ENCODE measurements around the gene SLC12A6. TPM values are rescaled to one million over a fixed set of nuclear protein-coding genes. Genes with fewer than 3 reads are reported as not detected.
"Not testable (repeated sequence)": the region's sequence is repeated elsewhere in the genome, so short reads cannot be mapped to it uniquely, and the experiment has no call there.

SLC12A6 gene
- total RNA-seq, 1 donor from 2014 or later = 18.4 TPM

DNA sequence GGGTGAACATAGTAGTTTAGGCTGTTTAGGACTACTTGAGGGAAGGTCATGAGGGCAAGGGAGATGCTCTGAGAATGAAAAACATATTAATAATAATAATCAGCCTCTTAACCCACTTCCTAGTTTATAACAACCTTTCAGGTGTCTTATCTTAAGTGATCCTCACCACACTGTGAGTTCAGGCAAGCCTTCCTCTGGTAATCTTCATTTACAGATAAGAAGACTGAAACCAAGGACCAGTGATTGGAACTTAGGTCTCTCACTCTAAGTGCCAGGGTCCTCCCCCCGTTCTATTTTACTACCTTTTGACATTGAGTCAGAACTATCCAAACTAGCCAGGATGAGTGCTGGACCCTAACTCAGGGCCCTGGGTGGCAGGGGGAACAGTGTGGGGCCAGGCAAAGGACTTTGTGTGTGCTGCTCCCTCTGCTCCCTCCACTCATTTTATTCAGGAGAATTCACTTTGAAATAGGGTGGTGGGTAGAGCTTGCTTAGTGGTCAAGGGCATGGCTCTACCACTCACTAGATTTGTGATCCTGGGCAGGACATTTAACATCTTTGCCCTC is 11.2 kb upstream of the SLC12A6 start:
- no peaks in the 10 kb centered on the region for H3K27me3 Mint-ChIP-seq
- DNase-seq = no peak
- H3K9me3 Mint-ChIP-seq = no peaks in the 10 kb centered on the region
- H3K4me3 Mint-ChIP-seq = no peak overlapping the region
- peaks cover 6% of the 10 kb centered on the region for H3K36me3 Mint-ChIP-seq (ENCODE audit: low read depth)
- intact Hi-C loops (cut with micrococcal nuclease) = no loop called here
- peaks cover 3% of the 10 kb centered on the region for H3K4me1 Mint-ChIP-seq
- H3K27ac Mint-ChIP-seq = no peak overlapping the region

DNA sequence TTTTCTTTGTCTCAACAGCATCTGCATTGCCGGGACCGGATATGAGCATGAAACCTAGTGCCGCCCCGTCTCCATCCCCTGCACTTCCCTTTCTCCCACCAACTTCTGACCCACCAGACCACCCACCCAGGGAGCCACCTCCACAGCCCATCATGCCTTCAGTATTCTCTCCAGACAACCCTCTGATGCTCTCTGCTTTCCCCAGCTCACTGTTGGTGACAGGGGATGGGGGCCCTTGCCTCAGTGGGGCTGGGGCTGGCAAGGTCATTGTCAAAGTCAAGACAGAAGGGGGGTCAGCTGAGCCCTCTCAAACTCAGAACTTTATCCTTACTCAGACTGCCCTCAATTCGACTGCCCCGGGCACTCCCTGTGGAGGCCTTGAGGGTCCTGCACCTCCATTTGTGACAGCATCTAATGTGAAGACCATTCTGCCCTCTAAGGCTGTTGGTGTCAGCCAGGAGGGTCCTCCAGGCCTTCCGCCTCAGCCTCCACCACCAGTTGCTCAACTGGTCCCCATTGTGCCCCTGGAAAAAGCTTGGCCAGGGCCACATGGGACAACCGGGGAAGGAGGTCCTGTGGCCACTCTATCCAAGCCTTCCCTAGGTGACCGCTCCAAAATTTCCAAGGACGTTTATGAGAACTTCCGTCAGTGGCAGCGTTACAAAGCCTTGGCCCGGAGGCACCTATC is 10.5 kb upstream of the SLC12A6 start:
- no peak for DNase-seq
- H3K27ac Mint-ChIP-seq = no peak overlapping the region

DNA sequence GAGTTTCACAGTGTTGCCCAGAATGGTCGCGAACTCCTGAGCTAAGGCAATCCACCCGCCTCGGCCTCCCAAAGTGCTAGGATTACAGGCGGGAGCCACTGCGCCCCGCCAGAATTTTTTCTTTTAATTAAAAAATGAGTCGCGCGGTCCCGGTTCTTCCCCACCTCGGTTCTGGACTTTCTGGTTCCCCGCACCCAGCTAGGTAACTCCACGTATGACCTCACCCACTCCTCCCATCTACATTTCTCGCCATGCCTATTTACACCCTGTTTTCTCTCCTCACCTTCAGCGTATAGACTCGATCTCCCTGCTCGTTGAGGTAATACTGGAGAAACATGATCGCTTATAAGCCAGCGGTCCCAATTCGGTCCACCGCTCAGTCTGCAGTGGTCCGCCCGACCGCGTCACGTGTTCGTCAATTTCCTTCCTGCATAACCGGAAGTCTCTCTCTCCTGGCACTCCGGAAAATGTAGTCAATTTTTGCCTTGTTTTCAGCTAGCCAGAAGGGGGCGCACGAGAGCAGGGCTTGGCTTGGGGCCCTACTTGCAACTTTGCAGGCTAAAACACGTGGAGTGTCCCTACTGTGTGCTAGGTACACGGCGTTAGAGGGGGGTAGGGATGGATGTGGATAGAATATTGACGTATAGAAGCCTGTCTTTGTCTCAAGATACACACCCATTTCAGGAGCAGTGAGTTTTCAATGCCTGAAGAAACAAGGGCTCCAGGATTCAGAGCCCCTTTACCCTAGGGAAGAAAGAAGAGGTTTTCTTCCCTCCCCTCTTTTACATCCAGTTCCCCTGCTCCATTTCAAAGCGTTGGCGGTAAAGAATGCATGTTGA is 5.4 kb upstream of the SLC12A6 start, which contains the start of the genes NOP10 and NUTM1:
Gene NOP10, minus strand, starts transcription at position 400 of the 839 bp plus-strand sequence. Its CDS starts 63 bp downstream, at position 337.
Gene NUTM1, plus strand, starts transcription at position 579 of the 839 bp plus-strand sequence. CDS start 382 bp downstream, outside the sequence.
- Mint-ChIP-seq H3K4me1 (peaks cover 16% of the 10 kb centered on the region), H3K4me3 (no peak within 1 kb of the TSS), H3K27me3 (no peaks in the 10 kb centered on the region), H3K27ac (peak within 1 kb of the TSS; percentile 64), H3K9me3 (peaks cover 4% of the 10 kb centered on the region), H3K36me3 (ENCODE audit: low read depth) (peaks cover 30% of the 10 kb centered on the region)
- intact Hi-C loops (cut with micrococcal nuclease) = loop anchor here (1.0 kb wide), 1 partner anchor 24 kb away; the partner anchor contains the start of gene LPCAT4
- peak; percentile 98 for DNase-seq

More for the DNA sequence above, 10.5 kb upstream of the SLC12A6 start:
- peaks cover 2% of the 10 kb centered on the region for H3K36me3 Mint-ChIP-seq (ENCODE audit: low read depth)
- H3K4me1 Mint-ChIP-seq = peaks cover 3% of the 10 kb centered on the region
- no peak overlapping the region for H3K4me3 Mint-ChIP-seq
- intact Hi-C loops (cut with micrococcal nuclease) = no loop called here
- no peaks in the 10 kb centered on the region for H3K27me3 Mint-ChIP-seq
- H3K9me3 Mint-ChIP-seq = no peaks in the 10 kb centered on the region

DNA sequence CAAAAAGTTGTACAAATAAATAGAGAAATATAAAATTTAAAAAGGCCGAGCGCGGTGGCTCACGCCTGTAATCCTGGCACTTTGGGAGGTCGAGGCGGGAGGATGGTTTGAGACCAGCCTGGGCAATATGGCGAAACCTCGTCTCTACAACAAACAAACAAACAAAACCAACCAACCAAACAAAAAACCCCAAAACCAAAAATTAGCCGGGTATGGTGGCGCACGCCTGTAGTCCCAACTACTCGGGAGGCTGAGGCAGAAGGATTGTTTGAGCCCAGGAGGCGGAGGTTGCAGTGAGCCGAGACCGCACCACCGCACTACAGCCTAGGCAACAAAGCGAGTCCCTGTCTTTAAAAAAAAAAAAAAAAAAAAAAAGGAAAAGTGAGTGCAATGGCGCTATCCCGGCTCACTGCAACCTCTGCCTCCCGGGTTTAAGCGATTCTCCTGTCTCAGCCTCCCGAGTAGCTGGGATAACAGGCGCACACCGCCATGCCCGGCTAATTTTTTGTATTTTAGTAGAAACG is 4.7 kb upstream of the SLC12A6 start:
- H3K27me3 Mint-ChIP-seq; H3K9me3 Mint-ChIP-seq; H3K4me3 Mint-ChIP-seq; intact Hi-C loops (cut with micrococcal nuclease): not testable (repeated sequence)
- Mint-ChIP-seq H3K27ac (peak overlapping the region; percentile 64), H3K36me3 (ENCODE audit: low read depth) (peaks cover 30% of the 10 kb centered on the region), H3K4me1 (peaks cover 17% of the 10 kb centered on the region)
- peak; percentile 78 for DNase-seq

DNA sequence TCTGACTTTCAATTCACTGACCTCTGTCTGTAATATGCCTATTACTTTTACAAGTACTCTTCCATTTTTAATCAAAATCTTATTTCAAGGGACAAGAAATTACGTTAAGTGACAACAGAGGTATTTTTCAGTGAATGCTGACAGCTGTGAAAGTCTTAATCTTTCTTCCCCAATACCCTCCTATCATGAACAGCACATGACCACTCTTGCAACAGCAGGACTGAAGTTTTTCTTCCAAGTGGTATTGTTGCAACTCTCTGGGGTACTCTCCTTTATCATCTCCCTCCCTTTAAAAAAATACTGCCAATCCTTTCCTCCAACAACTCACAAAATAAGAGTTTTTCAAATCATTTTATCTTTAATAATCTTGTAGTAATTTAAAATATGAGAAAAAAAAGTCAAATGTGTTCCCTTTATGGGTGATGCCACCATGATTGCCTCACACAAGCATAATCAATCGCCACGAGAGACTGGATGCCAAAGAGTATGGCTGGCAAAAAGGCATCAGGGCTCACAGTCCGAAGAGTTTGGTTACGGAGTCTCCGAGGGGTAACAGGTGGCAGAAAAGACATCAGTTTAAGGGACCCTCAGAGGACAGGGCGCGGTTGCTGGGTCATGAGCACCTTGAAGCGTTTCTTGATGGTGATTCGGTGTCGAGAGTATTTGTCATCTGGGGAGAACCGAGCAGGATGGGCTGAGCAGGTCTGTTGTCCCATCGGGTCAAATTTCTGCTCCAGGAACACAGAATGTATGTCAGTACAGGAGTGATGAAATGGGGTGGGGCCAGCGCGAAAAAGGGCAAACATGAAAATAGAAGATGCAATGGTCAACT is 4.0 kb upstream of the SLC12A6 start:
- H3K4me3 Mint-ChIP-seq = no peak overlapping the region
- H3K27me3 Mint-ChIP-seq = no peaks in the 10 kb centered on the region
- H3K4me1 Mint-ChIP-seq = peaks cover 23% of the 10 kb centered on the region
- H3K27ac Mint-ChIP-seq = peak overlapping the region; percentile 64
- intact Hi-C loops (cut with micrococcal nuclease) = no loop called here
- peak; percentile 63 for DNase-seq
- H3K36me3 Mint-ChIP-seq (ENCODE audit: low read depth) = peaks cover 32% of the 10 kb centered on the region
- H3K9me3 Mint-ChIP-seq = peaks cover 4% of the 10 kb centered on the region

DNA sequence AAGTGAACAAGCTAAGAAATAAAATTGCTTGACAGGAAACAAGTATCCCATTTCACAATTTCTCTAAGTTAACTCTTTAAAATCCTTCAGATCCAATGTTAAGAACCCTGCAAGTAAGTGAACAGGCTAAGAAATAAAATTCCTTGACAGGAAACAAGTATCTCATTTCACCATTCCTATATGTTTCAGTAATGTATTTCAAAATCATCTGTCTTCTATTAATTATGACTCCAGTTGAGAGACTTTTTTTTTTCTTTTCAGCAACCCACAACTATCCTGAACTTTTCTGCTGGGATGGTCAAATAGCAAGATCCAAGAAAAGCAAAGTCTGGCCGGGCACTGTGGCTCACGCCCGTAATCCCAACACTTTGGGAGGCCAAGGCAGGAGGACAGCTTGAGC is 2.4 kb upstream of the SLC12A6 start:
- Mint-ChIP-seq H3K4me3 (peak overlapping the region; percentile 19), H3K27me3 (no peaks in the 10 kb centered on the region), H3K27ac (peak overlapping the region; percentile 10), H3K4me1 (peaks cover 34% of the 10 kb centered on the region), H3K36me3 (ENCODE audit: low read depth) (peaks cover 32% of the 10 kb centered on the region), H3K9me3 (peaks cover 4% of the 10 kb centered on the region)
- intact Hi-C loops (cut with micrococcal nuclease) = loop anchor here (10.0 kb wide), 1 partner anchor 95 kb away; the partner anchor contains the start of gene GOLGA8A
- DNase-seq = no peak

DNA sequence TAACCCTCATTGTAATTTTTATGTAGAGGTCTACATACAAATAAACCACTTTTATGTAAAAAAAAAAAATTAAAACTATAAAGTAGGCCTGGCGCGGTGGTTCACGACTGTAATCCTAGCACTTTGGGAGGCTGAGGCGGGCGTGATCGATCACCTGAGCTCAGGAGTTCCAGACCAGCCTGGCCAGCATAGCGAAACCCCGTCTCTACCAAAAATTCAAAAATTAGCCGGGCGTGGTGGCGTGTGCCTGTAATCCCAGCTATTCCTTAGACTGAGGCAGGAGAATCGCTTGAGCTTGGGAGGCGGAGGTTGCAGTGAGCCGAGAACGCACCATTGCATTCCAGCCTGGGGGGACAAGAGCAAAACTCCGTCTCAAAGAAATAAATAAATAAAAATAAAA is 766 bp upstream of the SLC12A6 start:
- Mint-ChIP-seq H3K4me1 (peaks cover 41% of the 10 kb centered on the region), H3K27ac (no peak overlapping the region), H3K27me3 (no peaks in the 10 kb centered on the region), H3K36me3 (ENCODE audit: low read depth) (peaks cover 32% of the 10 kb centered on the region), H3K4me3 (peak overlapping the region; percentile 97), H3K9me3 (peaks cover 4% of the 10 kb centered on the region)
- no peak for DNase-seq
- intact Hi-C loops (cut with micrococcal nuclease) = loop anchor here (10.0 kb wide), 1 partner anchor 96 kb away; the partner anchor contains the start of gene GOLGA8A

DNA sequence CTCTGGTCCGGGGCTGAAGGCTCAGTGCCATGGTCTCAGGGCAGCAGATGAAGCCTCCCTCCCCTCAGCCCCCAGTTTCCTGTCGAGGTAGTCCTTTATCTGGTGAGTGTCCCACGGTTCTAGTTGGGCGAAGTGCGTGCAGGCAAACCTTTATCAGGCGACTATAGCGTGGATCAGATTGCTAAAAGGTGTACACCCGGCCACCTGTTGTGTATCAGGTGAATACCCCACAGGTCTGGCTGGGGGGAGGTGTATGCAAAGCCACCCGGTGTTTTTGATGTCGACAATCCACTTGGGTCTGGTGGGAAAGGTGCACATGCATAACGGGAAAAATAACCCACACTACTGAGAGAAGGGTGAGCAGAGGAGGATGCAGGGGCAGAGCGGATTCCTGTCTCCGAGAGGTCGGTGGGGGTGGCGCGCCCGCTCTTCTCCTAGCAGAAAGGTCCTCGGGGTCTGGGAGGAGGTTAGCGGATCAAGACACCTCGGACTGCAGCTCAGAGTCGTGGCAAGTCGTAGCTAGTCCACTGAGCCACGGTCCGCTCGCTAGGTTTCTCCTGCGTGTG is 507 bp downstream of the SLC12A6 start:
- Mint-ChIP-seq H3K4me3 (peak overlapping the region; percentile 97), H3K9me3 (peaks cover 4% of the 10 kb centered on the region), H3K27ac (peak overlapping the region; percentile 94), H3K4me1 (peaks cover 49% of the 10 kb centered on the region), H3K36me3 (ENCODE audit: low read depth) (peaks cover 32% of the 10 kb centered on the region), H3K27me3 (no peaks in the 10 kb centered on the region)
- intact Hi-C loops (cut with micrococcal nuclease) = loop anchor here (10.0 kb wide), 1 partner anchor 98 kb away; the partner anchor contains the start of gene GOLGA8A
- no peak for DNase-seq

DNA sequence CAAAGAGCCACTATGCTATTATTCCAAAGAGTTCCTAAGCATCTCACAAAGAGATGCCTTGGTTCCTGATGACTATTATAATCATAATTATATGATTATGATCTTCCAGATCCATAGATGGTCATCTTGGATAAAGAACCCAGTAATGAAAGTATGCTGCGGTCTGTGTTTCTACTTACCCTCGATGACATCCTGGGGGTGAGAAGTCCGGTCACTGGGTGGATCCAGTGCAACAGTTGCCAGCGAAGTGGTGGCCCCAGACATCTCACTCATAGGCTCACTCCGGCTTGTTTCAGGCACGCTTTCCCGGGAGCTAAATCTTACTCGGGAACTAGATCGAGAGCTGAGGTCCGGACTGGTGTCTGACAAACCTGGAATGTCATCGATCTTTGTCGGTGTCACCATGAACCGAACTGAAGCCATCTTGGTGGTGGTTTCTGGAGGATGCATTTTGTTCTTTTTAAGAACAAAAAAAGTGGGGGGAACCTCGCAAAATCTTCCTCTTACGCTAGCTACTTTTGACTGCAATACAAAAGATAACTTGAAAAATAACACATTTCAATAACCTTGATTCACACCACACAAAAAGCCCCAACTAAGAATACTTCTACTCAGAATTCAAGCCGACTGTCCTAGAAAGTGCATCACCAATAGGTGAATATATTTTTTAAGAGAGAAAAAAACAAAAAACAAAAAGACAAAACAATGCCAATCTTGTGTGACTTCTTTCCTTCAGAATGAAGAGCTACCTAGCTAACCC is 1.2 kb downstream of the SLC12A6 start:
- H3K4me1 Mint-ChIP-seq = peaks cover 48% of the 10 kb centered on the region
- no peaks in the 10 kb centered on the region for H3K9me3 Mint-ChIP-seq
- intact Hi-C loops (cut with micrococcal nuclease) = loop anchor here (10.0 kb wide), 1 partner anchor 98 kb away; the partner anchor contains the start of gene GOLGA8A
- H3K27ac Mint-ChIP-seq = peak overlapping the region; percentile 94
- peak overlapping the region; percentile 97 for H3K4me3 Mint-ChIP-seq
- no peaks in the 10 kb centered on the region for H3K27me3 Mint-ChIP-seq
- no peak for DNase-seq
- H3K36me3 Mint-ChIP-seq (ENCODE audit: low read depth) = peaks cover 31% of the 10 kb centered on the region

DNA sequence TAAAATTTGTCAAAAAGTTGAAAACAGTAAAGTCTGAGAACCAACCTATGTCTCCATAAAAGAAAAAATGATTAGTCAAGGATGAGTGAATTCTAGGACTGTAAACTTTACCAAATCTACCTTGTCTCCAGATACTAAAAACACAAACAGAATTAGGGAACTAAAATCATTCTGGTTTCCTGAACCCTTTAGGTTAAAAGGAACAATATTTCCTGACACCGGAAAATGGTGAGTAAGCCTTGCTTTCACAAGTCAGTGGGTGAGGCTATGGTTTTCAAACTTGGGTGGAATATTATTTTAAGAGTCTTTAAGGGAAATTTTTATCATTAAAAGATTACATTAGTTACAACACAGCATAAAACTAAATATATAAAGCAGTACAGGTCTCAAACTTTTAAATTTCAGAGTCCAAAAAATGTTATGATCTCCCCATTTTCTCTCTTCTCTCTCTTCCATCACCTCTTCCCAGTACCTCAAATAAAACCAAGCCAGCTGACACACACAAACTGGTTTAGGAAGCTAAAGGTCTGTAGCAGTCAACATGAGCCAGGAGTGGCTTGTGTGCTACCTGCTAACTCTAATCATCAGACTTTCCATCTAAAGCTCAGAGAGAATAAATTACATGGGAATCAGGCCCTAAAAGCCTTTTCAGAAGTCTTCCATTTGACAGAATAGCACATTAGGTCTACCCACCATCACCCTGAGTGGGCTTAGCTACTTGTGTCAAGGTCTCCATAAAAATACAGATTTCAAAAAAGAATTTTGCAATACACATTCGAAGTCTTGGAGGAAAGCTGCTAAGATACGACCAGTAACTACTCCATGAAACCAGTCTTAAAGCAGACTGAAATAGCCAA is 2.2 kb downstream of the SLC12A6 start:
- Mint-ChIP-seq H3K4me1 (peaks cover 50% of the 10 kb centered on the region), H3K4me3 (peak overlapping the region; percentile 97), H3K27ac (peak overlapping the region; percentile 94), H3K27me3 (no peaks in the 10 kb centered on the region), H3K9me3 (no peaks in the 10 kb centered on the region), H3K36me3 (ENCODE audit: low read depth) (peaks cover 22% of the 10 kb centered on the region)
- DNase-seq = peak; percentile 58
- intact Hi-C loops (cut with micrococcal nuclease) = loop anchor here (1.0 to 10.0 kb wide), 4 partner anchors 9 to 233 kb away; partner anchors contain the start of genes GOLGA8A and PGBD4

DNA sequence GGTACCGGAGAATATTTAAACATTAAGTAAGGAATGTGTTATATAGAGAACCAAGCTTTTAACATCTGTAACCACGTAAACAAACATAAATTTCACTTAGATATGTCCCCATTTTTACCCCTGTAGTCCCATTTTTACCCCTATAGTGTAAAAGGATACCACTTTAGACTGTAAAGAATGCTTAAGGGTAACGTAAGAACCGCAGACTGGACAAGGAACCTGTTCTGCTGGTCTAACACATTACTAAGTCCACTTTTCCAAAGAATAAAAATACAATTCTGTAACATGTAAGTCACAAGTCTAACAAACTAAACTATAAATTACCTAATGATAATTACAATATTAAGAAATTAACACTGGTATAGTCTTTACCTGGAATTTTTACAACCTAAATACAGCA is 2.9 kb downstream of the SLC12A6 start:
- DNase-seq = no peak
- intact Hi-C loops (cut with micrococcal nuclease) = loop anchor here (1.0 to 10.0 kb wide), 5 partner anchors 8 to 297 kb away; partner anchors contain the start of genes AVEN, GOLGA8A and PGBD4
- Mint-ChIP-seq H3K27me3 (no peaks in the 10 kb centered on the region), H3K36me3 (ENCODE audit: low read depth) (peaks cover 17% of the 10 kb centered on the region), H3K9me3 (no peaks in the 10 kb centered on the region), H3K4me1 (peaks cover 50% of the 10 kb centered on the region), H3K4me3 (peak overlapping the region; percentile 97), H3K27ac (peak overlapping the region; percentile 94)
